NCI-H2107 treated with DMSO at 0.1 percent for 48 hours (cell line): ENCODE results near the gene QSOX1.

Experiments
- DNase-seq: peaks from one replicate; lab custom pipeline; 2025; ENCODE audit not compliant: unreplicated experiment; lab: John Stamatoyannopoulos, UW

QSOX1 gene

DNA sequence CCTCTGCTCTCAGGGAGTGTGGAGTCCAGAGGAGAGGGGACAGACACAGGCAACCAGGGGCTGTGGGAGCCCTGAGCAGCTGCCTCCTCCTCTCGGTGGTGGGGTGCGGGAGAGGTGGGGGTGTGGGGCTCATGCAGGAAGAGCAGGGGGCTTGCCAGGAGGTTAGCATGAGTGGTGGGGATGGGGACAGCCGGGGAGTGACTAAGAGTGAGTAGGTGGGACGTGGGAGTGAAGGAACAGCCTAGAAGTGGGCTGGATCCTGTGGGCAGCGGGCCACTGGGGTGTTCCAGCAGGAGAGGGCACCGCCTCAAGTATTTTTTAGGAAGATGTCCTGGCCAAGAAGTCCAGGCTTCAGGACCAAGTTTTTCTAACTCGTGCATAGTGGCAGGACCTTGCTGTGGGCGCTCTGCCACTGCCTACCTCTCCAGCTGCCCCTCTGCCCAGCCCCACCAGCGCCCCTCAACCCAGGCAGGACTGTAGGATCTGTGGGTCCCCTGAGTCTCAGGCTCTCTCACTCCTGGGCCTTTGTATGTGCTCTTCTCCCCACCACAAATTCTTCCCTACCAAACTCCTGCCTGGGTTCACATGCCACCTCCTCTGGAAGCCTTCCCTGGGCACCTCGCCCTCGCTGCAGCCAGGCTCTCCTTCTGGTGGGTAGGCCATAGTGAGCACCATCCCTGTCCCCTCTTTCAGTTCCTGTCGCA lies 56.6 kb downstream of the QSOX1 start:
- no peak for DNase-seq

DNA sequence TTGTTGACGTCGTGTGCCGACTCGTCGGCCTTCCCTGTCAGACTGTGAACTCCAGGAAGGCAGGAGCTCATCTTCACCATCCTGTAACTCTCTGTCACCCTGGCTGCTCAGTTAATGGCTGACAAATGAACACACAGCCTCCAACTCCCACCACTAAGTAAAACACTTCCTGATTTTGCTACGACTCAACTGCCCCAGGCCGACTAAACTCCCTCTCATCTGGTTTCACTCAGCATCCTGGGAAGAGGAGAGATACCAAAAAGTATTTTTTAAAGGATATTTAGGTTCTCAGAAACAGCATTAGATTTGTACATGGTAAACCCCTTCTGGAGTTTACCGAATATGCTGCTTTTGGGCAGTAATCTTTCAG lies 57.2 kb downstream of the QSOX1 start:
- DNase-seq = no peak

DNA sequence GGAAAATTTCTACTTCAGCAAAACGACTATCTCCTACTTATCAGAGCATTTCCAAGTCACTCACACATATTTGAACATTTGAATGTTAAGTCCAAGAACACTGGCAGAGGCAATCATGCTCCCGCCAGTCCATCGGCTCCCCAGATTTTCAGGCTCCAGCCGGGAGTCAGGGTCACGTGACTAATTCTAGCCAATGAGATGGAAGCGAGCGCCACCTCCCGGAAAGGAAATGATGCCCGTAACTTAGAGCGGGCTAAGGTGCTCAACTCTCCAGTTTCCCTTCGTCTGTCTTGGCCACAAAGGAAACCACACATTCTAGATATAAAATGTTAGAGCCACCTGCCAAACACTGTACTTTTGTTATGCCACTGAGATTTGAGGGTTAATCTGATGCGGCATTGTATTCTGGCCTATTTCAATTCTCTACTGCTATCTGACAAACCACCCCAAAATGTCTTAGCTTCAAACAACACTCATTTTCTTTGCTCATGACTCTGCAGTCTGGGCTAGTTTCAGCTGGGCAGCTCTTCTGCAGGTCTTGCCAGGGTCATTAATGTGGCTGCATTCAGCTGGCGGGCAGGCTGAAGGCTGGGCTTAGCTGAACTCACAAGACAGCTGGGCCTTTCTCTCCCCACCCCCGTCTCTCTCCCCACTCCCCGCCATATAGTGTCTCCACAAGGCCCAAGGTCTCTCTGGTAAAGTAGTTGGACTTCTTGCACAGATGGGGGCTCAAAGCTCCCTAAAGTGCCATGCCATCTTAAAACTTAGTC lies 58.9 kb downstream of the QSOX1 start:
- DNase-seq = no peak

DNA sequence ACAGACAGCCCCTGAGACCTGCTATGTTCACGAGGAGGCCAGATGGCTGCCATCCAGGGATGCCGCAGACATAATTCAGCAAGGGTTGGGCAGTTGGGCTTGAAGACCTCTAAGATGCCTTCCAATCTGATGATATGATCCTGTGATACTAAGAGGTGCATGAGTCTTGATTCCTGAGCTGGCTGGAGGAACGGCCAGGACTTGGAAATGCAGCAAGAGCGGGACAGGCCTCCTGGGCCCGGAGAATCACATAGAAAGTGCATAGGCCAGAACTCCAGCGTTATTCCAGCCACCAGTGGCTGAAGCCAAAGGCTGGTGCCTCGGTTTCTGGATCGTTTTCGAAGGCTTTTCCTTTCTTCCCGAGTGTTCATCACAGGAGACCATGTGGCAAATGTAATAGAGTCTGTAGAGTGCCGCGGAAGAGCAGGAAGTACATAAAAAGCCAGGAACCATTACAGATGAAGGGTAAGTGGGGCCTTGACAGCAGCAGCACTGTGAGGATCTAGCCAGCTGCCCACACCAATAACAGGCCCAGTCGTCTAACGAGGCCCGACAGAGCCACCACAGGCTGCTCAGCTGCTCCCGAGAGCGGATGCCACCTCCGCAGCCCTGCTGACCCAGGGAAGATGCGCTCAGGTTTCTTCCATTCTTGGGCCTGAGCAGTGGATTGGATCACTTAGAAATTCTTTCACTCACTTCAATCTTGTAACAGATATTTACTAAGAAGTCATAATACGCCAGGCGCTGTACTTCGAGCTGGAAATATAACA lies 61.4 kb downstream of the QSOX1 start:
- DNase-seq = no peak

DNA sequence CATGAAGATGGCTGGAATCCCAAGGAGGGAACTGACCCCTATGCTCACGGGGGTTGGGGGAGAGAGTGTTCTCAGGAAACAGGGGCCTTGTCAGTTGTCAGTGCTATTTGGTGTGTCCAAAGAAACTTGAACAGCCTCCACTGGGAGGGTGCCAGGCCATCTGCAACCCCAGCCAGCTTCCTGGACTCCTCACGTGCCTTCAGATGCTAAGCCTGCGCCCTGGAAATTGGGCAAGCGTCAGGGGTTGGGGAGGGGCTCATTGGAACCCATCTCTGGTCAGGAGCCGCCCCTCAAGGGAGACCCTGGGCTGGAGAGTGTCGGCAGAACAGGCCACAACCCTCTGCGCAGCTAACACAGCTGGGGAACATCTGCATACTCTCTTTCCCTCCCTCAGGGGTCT lies 62.3 kb downstream of the QSOX1 start:
- DNase-seq = no peak

DNA sequence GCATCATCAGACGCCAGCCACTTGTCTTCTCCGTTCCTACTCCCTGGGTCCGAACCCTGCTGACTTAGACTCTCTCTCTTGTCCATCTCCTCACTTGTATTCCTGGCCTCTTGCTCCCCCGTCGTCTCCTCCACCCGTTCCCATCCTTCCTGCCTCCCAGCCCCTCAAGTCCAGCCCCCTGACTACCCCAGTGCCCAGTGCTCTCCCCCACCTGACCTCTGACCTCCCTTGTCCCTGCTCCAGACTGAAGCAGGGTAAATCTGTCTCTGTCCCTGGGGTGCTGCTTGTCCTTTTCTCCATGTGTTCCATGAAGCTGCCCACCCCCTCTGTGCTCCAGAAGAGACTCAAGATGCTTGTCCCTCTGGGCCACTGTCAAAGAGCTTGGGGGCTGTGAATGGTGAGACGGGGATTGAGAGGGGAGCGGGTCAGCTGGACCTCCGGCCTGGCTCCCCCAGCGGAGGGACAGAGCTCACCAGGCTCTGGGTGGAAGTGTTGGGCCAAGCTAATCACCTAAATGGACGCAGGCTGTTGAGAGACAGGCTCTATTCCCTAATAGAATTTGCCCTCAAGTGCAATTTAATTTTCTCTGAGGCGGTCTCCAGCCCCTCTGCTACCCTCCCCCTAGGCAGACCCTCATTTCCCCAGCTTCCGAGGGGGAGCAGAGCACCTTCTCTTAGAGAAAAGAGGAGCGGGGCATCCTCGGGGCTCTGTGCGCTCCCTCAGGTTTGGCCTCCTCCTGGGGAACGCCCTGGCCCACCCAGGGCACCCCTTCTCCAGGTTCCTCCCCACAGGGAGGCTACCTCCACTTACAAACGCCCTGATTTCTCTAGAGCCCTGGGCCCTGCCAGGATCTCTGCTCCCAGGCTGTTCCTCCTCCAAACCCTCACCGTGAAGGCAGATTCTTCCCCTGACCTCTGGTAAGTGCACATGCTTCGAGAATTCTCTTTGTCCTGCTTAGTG lies 64.4 kb downstream of the QSOX1 start:
- DNase-seq = no peak

DNA sequence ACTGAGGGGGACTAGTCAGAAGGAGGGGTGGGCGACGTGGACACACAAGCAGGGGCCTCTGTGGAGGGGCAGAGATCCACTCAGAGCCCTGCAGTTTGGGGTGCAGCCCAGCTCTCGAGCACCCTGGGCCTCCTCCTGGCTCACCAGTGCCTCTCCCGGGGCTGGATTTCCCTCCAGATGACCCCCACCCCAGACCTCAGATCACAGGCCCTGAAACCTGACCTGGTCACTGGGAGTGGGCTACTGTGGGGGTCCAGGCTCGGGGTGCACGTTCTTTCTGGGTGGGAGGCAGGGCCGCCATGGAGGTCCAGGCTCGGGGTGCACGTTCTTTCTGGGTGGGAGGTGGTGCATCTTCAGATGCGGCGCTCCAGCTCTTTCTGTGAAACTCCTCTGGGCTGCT lies 65.1 kb downstream of the QSOX1 start:
- no peak for DNase-seq

DNA sequence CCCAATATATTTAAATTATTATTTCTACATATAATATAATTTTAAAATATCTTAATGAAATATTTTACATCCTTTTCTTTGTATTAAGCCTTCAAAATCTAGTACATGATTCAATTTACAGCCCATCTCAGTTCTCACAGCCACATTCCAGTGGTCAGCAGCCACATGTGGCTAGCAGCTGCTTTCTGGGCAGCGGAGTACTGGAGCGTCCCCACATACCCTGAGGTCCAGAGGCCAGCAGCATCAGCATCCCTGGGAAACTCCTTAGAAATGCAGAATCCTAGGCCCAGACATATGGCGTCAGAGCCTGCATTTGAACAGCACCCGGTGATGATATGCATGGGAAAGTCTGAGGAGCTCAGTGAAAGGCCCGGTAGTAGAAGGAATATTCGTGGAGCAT lies 66.8 kb downstream of the QSOX1 start:
- DNase-seq = no peak

DNA sequence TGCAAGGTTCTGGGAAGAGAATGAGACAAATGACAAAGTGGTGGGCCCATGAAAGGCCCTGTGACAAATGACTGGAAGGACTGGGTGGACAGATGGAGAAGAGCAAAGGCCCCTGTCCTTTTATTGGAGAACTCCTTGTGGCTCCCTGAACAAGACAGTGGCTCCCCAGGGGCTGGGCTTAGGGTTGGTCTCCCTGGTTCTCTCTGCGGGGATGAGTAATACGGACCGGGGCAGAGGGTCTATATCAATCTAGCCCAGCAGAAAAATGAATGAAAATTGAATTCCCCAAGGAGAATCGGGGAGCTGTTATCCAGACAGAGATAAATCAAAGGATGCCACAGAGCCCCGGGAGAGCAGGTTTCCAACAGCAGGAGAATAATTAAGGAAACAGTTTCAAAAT lies 70.2 kb downstream of the QSOX1 start:
- DNase-seq = no peak

DNA sequence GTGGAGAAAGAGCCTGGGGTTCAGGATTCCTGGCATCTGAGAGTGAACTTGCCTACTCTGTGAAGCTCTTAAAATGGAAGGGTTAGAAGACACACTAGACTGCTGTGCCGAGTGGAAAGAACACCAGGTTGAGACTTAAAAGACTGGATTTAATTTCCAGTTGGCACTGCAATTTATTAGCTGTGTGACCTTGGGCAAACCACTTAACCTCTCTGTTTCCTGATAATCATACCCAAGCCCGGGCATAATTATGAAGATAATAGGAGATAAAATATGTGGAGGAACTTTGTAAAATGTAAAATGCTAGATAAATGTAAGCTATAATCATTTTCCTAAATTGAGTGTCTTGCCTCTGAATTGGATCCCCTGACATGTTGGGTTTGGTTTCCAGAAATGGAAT lies 70.7 kb downstream of the QSOX1 start:
- DNase-seq = no peak

DNA sequence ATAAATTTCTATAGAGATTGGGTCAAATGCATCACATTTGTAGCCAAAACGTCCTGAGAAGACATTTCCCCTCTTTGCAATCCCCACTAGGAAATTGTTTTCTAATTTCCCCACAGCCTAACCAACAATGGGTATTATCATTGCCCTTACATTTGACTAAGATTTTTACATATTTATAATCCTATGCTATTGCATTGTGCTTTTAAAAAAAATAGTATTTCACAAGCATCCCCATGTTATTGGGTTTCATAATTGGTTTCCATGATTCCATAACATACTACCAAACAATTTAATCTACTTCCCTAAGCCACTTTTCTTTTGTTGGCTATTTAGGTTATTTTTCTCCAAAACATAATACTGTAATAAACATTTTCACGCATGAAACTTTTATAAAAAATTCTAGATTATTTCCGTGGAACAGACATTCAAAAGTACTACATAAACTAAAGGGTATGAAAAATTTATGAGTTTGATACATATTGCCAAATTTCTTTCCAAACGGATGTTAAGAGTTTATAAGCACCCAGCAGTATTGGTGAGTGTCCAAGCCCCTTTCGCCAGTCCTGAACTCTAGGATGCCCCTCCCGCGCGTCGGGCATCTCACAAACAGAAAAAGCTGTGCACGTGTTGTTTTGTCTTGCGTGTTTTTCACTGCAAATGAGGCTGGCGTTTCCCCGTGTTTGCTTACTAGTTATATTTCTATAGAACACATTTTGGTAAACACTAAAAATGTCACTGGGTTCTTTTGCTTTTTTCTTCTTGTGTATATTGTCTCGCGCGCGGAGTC lies 73.4 kb downstream of the QSOX1 start:
- DNase-seq = no peak

DNA sequence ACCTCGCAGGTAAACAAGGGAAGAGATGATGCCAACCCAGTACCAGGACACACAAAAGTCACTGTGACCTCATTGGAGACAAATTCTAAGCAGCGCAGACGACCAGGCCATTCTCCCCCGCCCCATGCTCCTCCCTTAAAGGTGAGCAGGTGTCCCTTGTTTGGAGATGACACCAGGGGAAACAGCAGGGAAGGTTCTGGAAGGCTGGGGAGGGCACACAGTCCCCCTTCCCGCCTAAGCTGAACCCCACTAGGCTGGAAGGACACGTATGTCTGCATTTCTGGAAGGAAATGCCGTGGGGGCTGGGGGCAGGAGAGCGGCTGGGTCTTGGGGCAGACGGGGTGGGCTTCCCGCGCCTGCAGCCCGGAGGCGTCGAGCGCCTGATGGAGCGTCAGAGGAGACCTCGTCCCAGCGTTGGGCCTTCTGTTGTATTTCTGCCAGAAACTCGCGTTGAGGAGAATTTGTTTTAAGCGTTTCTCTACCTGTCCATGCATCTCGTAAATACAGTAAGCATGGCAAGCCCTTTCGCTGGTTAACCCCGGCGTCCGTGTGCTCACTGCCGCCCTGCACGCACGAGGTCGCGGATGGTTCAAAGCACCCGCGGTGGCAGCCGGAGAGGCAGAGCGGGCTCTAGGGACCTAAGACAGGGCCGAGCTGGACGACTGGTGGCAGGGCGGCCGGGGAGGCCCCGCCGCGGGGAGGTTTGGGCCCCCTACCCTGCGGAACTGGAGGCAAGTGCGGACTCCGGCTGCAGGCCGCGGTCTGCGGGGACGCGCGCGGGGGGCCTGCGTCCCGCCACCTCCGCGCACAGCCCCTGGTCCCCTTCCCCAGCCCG lies 74.2 kb downstream of the QSOX1 start:
- no peak for DNase-seq

DNA sequence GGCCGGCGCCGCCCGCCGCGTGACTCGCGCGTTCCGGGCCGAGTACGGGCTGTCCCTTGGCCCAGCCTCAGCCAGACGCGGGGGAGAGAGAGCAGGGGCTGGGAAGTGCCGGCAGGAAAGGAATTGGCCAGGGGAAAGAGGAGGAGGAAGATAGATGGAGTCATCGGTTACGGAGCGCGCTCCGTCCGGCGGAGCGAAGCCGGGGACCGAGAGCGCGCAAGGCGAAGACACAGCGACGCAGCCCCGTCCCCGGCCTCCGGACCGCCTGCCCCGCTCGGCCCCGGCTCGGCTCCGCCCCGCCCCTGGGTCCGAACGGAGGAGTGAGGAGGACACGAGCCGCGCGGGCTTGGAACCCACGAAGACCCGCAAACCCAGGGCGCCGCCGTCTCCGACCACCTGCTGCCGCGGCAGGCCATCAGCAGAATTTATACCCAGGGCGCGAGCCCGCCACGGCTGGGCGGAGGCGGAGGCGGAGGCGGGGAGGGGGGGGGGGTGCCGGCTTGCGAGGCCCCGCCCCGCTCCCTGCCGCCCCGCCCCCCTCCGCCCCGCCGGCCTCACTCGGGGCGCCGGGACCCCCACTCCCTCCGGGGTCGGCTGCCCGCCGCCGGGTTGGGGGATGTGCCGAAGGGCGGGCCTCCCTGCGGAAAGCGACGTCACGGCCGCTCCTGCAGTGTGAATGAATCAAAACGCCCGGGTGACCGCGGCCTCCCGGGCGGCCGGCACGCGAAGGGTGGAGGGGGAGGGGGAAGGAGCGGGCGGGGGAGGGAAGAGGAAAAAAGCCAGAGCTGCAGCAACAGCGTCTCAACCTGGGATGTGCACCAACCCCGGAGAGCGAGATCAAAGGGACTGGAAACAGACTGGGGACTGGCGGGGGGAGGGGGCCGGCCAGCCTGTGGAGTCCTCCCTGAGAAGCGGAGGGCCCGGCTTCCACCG lies 75.1 kb downstream of the QSOX1 start, which contains the start of gene LHX4:
Gene LHX4 (plus strand): TSS at position 782 of the 933 bp plus-strand sequence. CDS start 266 bp downstream, outside the sequence.
- DNase-seq = no peak

DNA sequence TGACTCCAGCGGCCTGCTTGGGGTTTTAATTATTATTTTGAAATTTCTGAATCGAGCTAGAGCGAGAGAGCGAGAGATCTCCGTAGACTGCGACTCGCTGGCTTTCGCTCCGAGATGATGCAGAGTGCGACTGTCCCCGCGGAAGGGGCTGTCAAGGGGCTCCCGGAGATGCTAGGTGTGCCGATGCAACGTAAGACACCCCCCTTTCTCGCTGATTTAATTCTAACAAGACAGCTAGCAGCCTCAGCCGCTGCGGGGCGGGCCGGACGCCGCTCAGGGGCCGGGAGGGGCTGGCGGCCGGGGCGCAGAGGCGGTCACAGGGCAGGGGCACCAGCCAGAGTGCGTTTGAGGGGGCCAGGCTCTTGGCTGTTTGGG lies 75.7 kb downstream of the QSOX1 start:
- DNase-seq = no peak

DNA sequence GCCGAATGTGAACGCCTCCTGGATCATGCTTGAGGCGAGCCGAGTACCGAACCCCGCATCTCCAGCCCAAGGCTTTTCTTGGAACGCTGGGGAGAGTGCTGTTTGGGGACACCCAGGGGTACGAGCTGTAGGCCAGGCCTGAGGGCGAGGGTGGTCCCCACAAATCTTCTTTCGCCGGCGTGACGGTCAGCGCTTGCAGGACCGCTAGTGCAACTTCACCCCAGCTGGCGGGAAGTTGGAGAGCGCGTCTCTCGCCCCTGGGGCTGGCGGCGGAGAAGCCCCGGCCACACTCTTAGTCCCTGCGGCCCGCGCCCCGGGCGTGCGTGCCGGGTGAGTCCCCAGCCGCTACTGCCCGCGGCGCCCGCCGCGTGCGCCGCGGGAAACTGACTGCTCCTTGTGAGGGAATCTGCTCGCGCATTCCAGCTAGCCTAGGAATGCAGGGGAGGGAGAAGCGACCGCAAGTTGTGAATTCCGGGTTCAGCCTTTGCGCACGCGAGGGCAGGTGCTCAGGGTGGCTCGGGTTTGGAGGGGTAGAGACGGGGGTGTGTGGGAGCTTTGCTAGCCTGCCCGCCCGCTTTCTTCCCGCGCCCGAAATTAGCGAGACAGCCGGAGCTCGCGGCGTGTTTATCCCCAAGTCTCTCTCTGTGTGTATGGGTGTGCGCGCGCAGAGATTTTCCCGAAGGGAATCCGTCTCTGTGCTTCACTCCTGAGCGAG lies 76.3 kb downstream of the QSOX1 start:
- no peak for DNase-seq

DNA sequence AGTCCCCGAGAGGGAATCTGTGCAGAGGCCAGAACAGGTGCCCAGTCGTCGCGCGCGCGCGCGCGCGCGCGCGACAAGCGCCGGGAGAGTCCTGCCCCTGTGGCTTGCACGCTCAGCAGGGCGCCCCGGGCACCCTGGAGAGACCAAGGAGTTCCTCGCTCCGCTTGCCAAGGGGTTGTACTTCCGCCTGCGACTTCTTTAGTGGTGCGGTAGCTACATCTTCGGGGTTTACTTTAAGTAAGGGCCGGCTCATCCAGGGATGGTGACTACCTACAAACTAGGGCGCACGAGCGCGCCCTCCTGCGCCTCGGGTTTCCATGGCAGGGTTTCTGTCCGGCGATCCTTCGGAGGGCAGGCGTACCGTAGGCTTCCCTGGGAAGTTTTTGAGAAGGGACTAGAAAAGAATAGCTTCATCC lies 76.8 kb downstream of the QSOX1 start:
- DNase-seq = no peak

DNA sequence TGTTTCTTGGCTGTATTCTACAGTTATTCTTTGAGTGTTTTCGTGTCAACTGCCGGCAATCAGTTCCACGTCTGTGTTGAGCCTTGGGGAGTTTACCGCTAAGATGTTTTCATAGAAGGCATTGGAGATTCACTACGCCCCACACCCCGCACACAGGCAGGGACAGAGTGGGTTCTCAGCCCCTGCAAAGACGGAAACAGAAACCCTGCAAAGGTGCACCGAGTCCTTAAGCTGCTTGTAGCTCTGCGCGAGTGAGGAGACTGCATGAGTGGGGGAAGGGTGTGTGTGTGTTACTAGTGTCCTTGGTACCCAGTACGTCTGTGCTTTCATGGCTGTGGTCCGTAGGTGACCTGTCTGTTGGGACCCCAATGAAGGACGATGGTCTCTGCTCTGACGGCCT lies 77.3 kb downstream of the QSOX1 start:
- DNase-seq = no peak
